Measurements from ENCODE around the gene CCDC57. TPM values are rescaled to one million over a fixed set of nuclear protein-coding genes. Genes with fewer than 3 reads are reported as not detected.

CCDC57 gene
- polyA plus RNA-seq, 1 donor (not counting 4 experiments of a cell fraction or from before 2014, with no cell fraction given), result 19.2 TPM

DNA sequence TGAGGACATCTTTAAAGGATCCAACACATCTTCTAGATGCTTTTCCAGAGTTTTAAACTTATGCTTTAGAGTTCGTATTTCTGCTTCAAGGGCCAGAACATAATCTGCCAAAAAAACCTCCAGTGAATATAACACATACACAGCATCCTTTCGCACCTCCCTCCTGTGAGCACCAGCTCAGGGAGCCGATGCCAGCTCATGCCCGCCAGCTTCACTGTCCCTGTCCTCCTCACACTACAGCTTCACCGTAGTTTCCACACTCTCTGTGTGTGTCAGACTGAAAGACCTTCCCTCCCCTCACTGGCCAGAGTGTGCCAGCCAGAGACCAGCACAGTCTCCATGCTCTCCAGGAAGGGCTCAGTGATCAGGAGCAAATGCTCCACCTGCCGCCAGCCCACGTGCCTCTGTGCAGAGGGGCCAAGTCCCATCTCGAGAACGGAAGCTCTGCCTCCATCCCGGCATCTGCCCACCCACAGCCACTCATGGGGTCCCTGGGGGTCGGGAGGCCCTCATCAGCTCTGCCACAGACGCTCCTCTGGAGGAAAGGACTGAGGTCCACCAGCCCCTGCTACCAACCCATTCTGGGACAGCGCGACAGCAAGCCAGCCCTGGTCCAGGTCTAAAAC is 40.8 kb downstream of the CCDC57 start:
- no peaks in the 10 kb centered on the region for H3K9me1 ChIP-seq (ENCODE audit: control insufficient read depth, extremely low read depth, insufficient read depth, low read length)
- DNase-seq (ENCODE audit: low read depth, low spot score), result no peak
- no peak for FAIRE-seq
- H3K9me3 ChIP-seq (ENCODE audit: control insufficient read depth, low read depth, low read length), result no peaks in the 10 kb centered on the region
- H3K27ac ChIP-seq (ENCODE audit: control insufficient read depth, insufficient read depth, low read length), result no peak overlapping the region
- dilution Hi-C loops (cut with MboI; ENCODE audit: extremely low pct_ligation_motif_present, low sequenced_read_pairs), result no loop called here
- no peaks in the 10 kb centered on the region for H3K27me3 ChIP-seq (ENCODE audit: control insufficient read depth, extremely low read depth, insufficient read depth, low read length)
- peaks cover 6 to 28% of the 10 kb centered on the region in 2 experiments for H3K36me3 ChIP-seq (ENCODE audit: control insufficient read depth in 2 of 2, extremely low read depth in 1 of 2, insufficient read depth in 2 of 2, low read length in 2 of 2)
- no peaks in the 10 kb centered on the region for H4K20me1 ChIP-seq (ENCODE audit: control insufficient read depth, extremely low read depth, insufficient read depth, low read length)
- H3K79me2 ChIP-seq (ENCODE audit: control insufficient read depth, insufficient read depth, low read length), result no peaks in the 10 kb centered on the region
- no peak overlapping the region for H3K4me3 ChIP-seq (ENCODE audit: control insufficient read depth in 2 of 3, extremely low read depth in 1 of 3, insufficient read depth in 2 of 3, low read depth in 1 of 3, low read length in 3 of 3)
- no peak overlapping the region for H2AFZ ChIP-seq (ENCODE audit: control insufficient read depth, low read length)
- TF ChIP-seq EZH2 (IDR thresholded peaks at IDR 0.05; ENCODE audit: low read length), result no peak
- TF ChIP-seq, protein P1, sequence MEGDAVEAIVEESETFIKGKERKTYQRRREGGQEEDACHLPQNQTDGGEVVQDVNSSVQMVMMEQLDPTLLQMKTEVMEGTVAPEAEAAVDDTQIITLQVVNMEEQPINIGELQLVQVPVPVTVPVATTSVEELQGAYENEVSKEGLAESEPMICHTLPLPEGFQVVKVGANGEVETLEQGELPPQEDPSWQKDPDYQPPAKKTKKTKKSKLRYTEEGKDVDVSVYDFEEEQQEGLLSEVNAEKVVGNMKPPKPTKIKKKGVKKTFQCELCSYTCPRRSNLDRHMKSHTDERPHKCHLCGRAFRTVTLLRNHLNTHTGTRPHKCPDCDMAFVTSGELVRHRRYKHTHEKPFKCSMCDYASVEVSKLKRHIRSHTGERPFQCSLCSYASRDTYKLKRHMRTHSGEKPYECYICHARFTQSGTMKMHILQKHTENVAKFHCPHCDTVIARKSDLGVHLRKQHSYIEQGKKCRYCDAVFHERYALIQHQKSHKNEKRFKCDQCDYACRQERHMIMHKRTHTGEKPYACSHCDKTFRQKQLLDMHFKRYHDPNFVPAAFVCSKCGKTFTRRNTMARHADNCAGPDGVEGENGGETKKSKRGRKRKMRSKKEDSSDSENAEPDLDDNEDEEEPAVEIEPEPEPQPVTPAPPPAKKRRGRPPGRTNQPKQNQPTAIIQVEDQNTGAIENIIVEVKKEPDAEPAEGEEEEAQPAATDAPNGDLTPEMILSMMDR (optimal IDR thresholded peaks at IDR 0.05 in 1 of 3, IDR thresholded peaks at IDR 0.05 in 1 of 3, conservative IDR thresholded peaks at IDR 0.05 in 1 of 3; ENCODE audit: extremely low read depth in 1 of 3, insufficient read depth in 2 of 3, low read length in 3 of 3), result no peak
- H3K4me1 ChIP-seq (ENCODE audit: control insufficient read depth, extremely low read depth, insufficient read depth, low read length), result peaks cover 7% of the 10 kb centered on the region
- no peak overlapping the region for H3K4me2 ChIP-seq (ENCODE audit: control insufficient read depth, extremely low read depth, insufficient read depth, low read depth, low read length)
- no peak overlapping the region for H3K9ac ChIP-seq (ENCODE audit: control insufficient read depth, extremely low read depth, insufficient read depth, low read length)

DNA sequence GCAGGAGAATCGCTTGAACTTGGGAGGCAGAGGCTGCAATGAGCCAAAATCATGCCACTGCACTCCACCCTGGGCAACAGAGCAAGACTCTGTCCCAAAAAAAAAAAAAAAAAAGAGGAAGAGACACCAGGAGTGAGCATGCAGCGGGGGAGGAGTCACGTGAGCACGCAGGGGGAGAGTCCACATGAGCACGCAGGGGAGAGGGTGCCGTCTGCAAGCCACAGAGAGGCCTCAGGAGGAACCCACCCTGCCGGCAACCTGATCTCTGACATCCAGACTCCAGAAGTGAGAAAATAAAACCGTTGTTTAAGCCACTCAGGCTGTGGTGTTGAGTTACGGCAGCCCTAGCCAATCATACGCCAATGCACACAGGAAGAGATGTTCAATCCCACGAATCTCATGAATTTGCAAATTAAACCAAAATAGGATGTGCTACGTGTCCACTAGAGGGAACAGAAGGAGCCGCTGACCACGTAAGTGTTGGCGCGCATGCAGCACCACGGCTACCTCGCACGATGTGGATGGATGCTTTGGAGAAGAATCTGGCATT is 42.2 kb downstream of the CCDC57 start:
- FAIRE-seq, result no peak

More for the DNA sequence above, 42.2 kb downstream of the CCDC57 start:
- DNase-seq (ENCODE audit: low read depth, low spot score), result no peak
- no peaks in the 10 kb centered on the region for H3K9me1 ChIP-seq (ENCODE audit: control insufficient read depth, extremely low read depth, insufficient read depth, low read length)
- H3K27ac ChIP-seq (ENCODE audit: control insufficient read depth, insufficient read depth, low read length), result no peak overlapping the region
- TF ChIP-seq, protein P1 (optimal IDR thresholded peaks at IDR 0.05 in 1 of 3, IDR thresholded peaks at IDR 0.05 in 1 of 3, conservative IDR thresholded peaks at IDR 0.05 in 1 of 3; ENCODE audit: extremely low read depth in 1 of 3, insufficient read depth in 2 of 3, low read length in 3 of 3), result no peak
- no peak for TF ChIP-seq EZH2 (IDR thresholded peaks at IDR 0.05; ENCODE audit: low read length)
- no peaks in the 10 kb centered on the region for H3K9me3 ChIP-seq (ENCODE audit: control insufficient read depth, low read depth, low read length)
- no peak overlapping the region for H3K9ac ChIP-seq (ENCODE audit: control insufficient read depth, extremely low read depth, insufficient read depth, low read length)
- H4K20me1 ChIP-seq (ENCODE audit: control insufficient read depth, extremely low read depth, insufficient read depth, low read length), result no peaks in the 10 kb centered on the region
- no peaks in the 10 kb centered on the region for H3K79me2 ChIP-seq (ENCODE audit: control insufficient read depth, insufficient read depth, low read length)
- H3K36me3 ChIP-seq (ENCODE audit: control insufficient read depth in 2 of 2, extremely low read depth in 1 of 2, insufficient read depth in 2 of 2, low read length in 2 of 2), result peaks cover 6 to 30% of the 10 kb centered on the region in 2 experiments
- no peak overlapping the region for H2AFZ ChIP-seq (ENCODE audit: control insufficient read depth, low read length)
- H3K4me1 ChIP-seq (ENCODE audit: control insufficient read depth, extremely low read depth, insufficient read depth, low read length), result peaks cover 7% of the 10 kb centered on the region
- H3K27me3 ChIP-seq (ENCODE audit: control insufficient read depth, extremely low read depth, insufficient read depth, low read length), result no peaks in the 10 kb centered on the region
- no peak overlapping the region for H3K4me2 ChIP-seq (ENCODE audit: control insufficient read depth, extremely low read depth, insufficient read depth, low read depth, low read length)
- dilution Hi-C loops (cut with MboI; ENCODE audit: extremely low pct_ligation_motif_present, low sequenced_read_pairs), result no loop called here
- no peak overlapping the region for H3K4me3 ChIP-seq (ENCODE audit: control insufficient read depth in 2 of 3, extremely low read depth in 1 of 3, insufficient read depth in 2 of 3, low read depth in 1 of 3, low read length in 3 of 3)

Measured in keratinocyte (primary cell).